DOHH2 (cell line): ENCODE data around the gene CPHXL.

Source experiments
- H3F3A ChIP-seq: fragments of 200-600 bp; sonication (generic), shearing (Covaris generic); 2 replicates; pipeline ENCODE4 v1.6.0; 2016; ENCODE audit warnings: antibody characterized with exemption, mild to moderate bottlenecking; ENCODE audit not compliant: control insufficient read depth, insufficient read depth
- H3K27ac ChIP-seq: fragments of 200-600 bp; sonication (generic); 2 replicates; pipeline ENCODE4 v1.5.1; 2014; ENCODE audit warnings: low read depth, mild to moderate bottlenecking, low read length, moderate library complexity
- H3K27me3 ChIP-seq: fragments of 200-600 bp; sonication (generic); 2 replicates; pipeline ENCODE4 v1.6.1; 2014; ENCODE audit warnings: mild to moderate bottlenecking, low read length, mixed read lengths; ENCODE audit not compliant: control insufficient read depth
- H3K36me3 ChIP-seq: fragments of 200-600 bp; sonication (generic); 2 replicates; pipeline ENCODE4 v1.6.1; 2014; ENCODE audit warnings: mild to moderate bottlenecking, low read length, moderate library complexity, mixed read lengths; ENCODE audit not compliant: control insufficient read depth
- H3K4me1 ChIP-seq: fragments of 200-600 bp; sonication (generic); 2 replicates; pipeline ENCODE4 v1.6.1; 2014; ENCODE audit warnings: mild to moderate bottlenecking, low read length, mixed read lengths; ENCODE audit not compliant: control insufficient read depth
- H3K4me2 ChIP-seq: fragments of 200-600 bp; sonication (generic); 2 replicates; pipeline ENCODE4 v1.6.0; 2014; ENCODE audit warnings: mild to moderate bottlenecking, low read length, moderate library complexity
- H3K4me3 ChIP-seq: fragments of 200-600 bp; sonication (generic); 2 replicates; pipeline ENCODE4 v1.5.1; 2014; ENCODE audit warnings: mild to moderate bottlenecking, low read length, mixed read lengths
- H3K79me2 ChIP-seq: fragments of 200-600 bp; sonication (generic); 2 replicates; pipeline ENCODE4 v1.6.1; 2014; ENCODE audit warnings: mild to moderate bottlenecking, low read length, mixed read lengths; ENCODE audit not compliant: control insufficient read depth
- H3K9me2 ChIP-seq: fragments of 200-600 bp; sonication (generic); replicated peaks from 2 replicates; pipeline ENCODE4 v1.6.1; 2014; ENCODE audit warnings: mild to moderate bottlenecking, low read length, mixed read lengths; ENCODE audit not compliant: control insufficient read depth
- H3K9me3 ChIP-seq: fragments of 200-600 bp; sonication (generic); 2 replicates; pipeline ENCODE4 v1.6.1; 2014; ENCODE audit warnings: antibody characterized with exemption, low read length, mixed read lengths; ENCODE audit not compliant: control insufficient read depth, insufficient read depth
- H4K20me1 ChIP-seq: fragments of 200-600 bp; sonication (generic); 2 replicates; pipeline ENCODE4 v1.6.0; 2014; ENCODE audit warnings: low read depth, mild to moderate bottlenecking, antibody characterized with exemption, low read length, moderate library complexity; ENCODE audit not compliant: control insufficient read depth, insufficient read depth
- CTCF ChIP-seq: fragments of 200-600 bp; sonication (generic); IDR thresholded peaks from one replicate; pipeline ENCODE4 v1.5.1; 2014; ENCODE audit warnings: antibody characterized with exemption, mild to moderate bottlenecking, low read depth, low read length; ENCODE audit not compliant: poor library complexity, severe bottlenecking
- EZH2phosphoT487 ChIP-seq: fragments of 200-600 bp; sonication (generic); IDR thresholded peaks from 2 replicates; pipeline ENCODE4 v1.6.1; 2017; ENCODE audit warnings: borderline replicate concordance, mild to moderate bottlenecking, antibody characterized with exemption, low read length, moderate library complexity, mixed read lengths

CPHXL gene

GRCh38 chr16:75710344-75710743 lies 15.9 kb downstream of the CPHXL start:
- no peaks in the 10 kb centered on the region for H3K9me2 ChIP-seq
- peaks cover 28% of the 10 kb centered on the region for H3K9me3 ChIP-seq
- H4K20me1 ChIP-seq = no peaks in the 10 kb centered on the region
- H3F3A ChIP-seq = no peaks in the 10 kb centered on the region
- H3K27ac ChIP-seq = no peak overlapping the region
- no peak overlapping the region for H3K4me2 ChIP-seq
- H3K4me1 ChIP-seq = no peaks in the 10 kb centered on the region
- no peaks in the 10 kb centered on the region for H3K27me3 ChIP-seq
- H3K79me2 ChIP-seq = no peaks in the 10 kb centered on the region
- no peak overlapping the region for H3K4me3 ChIP-seq
- TF ChIP-seq EZH2phosphoT487 (no peak), CTCF (no peak)
- H3K36me3 ChIP-seq = no peaks in the 10 kb centered on the region

- H3K9me3 ChIP-seq = no peaks in the 10 kb centered on the region
- no peak for TF ChIP-seq EZH2phosphoT487
- no peak for TF ChIP-seq CTCF
- H3K27ac ChIP-seq = no peak overlapping the region
These were observed 23.0 kb downstream of the CPHXL start for GRCh38 chr16:75703306-75703705.

GRCh38 chr16:75702242-75702641 lies 24.0 kb downstream of the CPHXL start:
- no peaks in the 10 kb centered on the region for H3K36me3 ChIP-seq
- no peaks in the 10 kb centered on the region for H3K9me2 ChIP-seq
- H3K4me2 ChIP-seq = no peak overlapping the region
- H3K79me2 ChIP-seq = no peaks in the 10 kb centered on the region
- no peaks in the 10 kb centered on the region for H3K9me3 ChIP-seq
- no peak overlapping the region for H3K4me3 ChIP-seq
- H4K20me1 ChIP-seq = no peaks in the 10 kb centered on the region
- H3K4me1 ChIP-seq = no peaks in the 10 kb centered on the region
- H3F3A ChIP-seq = no peaks in the 10 kb centered on the region
- H3K27me3 ChIP-seq = no peaks in the 10 kb centered on the region
- TF ChIP-seq EZH2phosphoT487 (no peak), CTCF (no peak)
- no peak overlapping the region for H3K27ac ChIP-seq

More at GRCh38 chr16:75703306-75703705, 23.0 kb downstream of the CPHXL start:
- H3K79me2 ChIP-seq = no peaks in the 10 kb centered on the region
- H3K9me2 ChIP-seq = no peaks in the 10 kb centered on the region
- no peaks in the 10 kb centered on the region for H3K36me3 ChIP-seq
- no peaks in the 10 kb centered on the region for H3F3A ChIP-seq
- no peak overlapping the region for H3K4me3 ChIP-seq
- H3K4me2 ChIP-seq = no peak overlapping the region
- H3K4me1 ChIP-seq = no peaks in the 10 kb centered on the region
- H4K20me1 ChIP-seq = no peaks in the 10 kb centered on the region
- no peaks in the 10 kb centered on the region for H3K27me3 ChIP-seq

- Histone ChIP-seq H3K4me2 (no peak within 1 kb of the TSS), H3K27me3 (no peaks in the 10 kb centered on the region), H3K79me2 (no peaks in the 10 kb centered on the region), H3K9me2 (no peaks in the 10 kb centered on the region), H3K36me3 (no peaks in the 10 kb centered on the region), H3K4me3 (no peak within 1 kb of the TSS), H3K4me1 (no peaks in the 10 kb centered on the region), H4K20me1 (no peaks in the 10 kb centered on the region), H3F3A (no peaks in the 10 kb centered on the region), H3K27ac (no peak within 1 kb of the TSS), H3K9me3 (no peaks in the 10 kb centered on the region)
- TF ChIP-seq CTCF = no peak
- TF ChIP-seq EZH2phosphoT487 = no peak
These were observed 24.9 kb downstream of the CPHXL start, which contains the start of gene DUXB for GRCh38 chr16:75701361-75701760. Gene DUXB (minus strand): TSS chr16:75701461. CDS start chr16:75701418, 43 bp downstream.
